ENCODE measurements around the gene RTP5.

The RTP5 gene

DNA sequence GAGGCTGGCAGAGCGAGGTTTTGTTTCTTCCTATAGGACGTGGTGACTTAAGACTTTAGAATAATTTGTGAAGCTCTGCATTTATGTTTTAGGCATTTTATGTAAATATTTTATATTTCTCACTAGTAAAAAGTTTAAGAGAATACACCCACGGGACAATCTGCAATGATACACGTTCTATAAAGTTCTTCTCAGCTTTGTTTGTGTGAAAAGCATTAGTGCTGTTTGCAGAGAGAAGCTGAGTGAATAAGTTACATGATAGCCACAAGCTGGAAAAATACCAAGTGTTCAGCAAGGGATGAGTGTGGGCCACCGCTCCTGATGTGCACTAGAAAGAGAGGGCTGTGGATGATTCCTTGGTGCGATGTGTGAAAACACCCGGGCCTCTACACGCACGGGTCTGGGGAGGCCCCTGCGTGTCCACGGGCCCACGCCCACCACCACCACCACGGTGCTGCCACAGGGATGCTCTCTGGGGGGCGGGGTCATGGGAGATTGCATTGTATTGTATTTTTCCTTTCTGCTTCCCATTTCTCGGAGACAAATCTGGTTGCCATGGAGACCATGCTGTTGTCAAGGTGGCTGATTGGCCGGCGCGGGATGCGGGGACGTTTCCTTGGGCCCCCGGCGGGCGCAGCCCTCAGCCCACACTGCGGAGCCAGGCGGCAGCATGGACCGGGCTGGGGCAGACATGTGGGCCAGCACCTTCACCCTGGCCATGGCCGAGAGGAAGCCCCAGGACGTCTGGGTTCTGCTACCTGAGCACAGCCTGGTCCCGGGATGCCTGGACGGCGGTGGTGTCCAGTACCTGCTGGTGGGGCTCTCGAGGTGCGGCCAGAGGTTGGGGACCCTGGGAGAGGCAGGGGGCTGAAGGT, at the start of gene RTP5:
Gene RTP5, plus strand, starts transcription at position 643 of the 875 bp plus-strand sequence. Its CDS starts 28 bp downstream, at position 671.
- TF ChIP-seq, protein P1, sequence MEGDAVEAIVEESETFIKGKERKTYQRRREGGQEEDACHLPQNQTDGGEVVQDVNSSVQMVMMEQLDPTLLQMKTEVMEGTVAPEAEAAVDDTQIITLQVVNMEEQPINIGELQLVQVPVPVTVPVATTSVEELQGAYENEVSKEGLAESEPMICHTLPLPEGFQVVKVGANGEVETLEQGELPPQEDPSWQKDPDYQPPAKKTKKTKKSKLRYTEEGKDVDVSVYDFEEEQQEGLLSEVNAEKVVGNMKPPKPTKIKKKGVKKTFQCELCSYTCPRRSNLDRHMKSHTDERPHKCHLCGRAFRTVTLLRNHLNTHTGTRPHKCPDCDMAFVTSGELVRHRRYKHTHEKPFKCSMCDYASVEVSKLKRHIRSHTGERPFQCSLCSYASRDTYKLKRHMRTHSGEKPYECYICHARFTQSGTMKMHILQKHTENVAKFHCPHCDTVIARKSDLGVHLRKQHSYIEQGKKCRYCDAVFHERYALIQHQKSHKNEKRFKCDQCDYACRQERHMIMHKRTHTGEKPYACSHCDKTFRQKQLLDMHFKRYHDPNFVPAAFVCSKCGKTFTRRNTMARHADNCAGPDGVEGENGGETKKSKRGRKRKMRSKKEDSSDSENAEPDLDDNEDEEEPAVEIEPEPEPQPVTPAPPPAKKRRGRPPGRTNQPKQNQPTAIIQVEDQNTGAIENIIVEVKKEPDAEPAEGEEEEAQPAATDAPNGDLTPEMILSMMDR (IDR thresholded peaks at IDR 0.05), result no peak

DNA sequence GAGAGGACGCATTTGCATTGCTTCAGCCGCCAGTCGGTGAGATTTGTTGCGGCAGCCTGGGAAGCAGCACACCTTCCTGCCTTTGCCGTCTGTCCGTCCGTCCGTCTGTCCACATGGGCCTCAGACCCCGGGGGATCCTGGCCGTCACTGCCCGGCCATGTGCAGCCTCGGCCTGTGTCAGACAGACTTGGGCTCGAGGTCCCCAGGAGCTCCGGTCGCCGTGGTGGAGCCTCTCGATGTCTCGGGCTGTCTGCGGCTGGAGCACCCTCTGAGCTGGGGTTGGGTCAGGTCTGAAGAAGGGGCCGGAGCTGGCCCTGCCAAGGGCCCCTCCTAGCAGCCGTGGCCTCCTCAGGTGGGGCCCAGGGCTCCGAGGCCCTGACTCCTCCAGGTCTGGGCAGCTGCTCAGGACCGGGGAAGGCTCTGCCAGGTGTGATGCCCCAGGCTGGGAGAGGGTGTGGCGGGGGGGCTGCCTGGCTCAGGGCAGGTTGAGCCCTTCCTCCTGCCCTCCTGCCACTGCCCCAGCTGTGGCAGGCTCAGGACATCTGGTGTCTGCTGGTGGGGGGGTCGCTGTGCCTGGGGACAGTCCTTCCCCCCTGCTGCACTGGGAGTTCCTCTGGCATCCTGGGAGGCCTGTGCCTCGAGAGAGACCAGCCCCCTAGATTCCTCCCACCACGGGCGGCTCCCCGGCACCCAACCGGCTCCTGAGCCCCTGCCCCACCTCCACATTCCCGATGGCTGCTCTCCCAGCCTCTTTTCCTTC, 48.7 kb upstream of the RTP5 start:
- TF ChIP-seq, protein P1 (IDR thresholded peaks at IDR 0.05), result no peak

DNA sequence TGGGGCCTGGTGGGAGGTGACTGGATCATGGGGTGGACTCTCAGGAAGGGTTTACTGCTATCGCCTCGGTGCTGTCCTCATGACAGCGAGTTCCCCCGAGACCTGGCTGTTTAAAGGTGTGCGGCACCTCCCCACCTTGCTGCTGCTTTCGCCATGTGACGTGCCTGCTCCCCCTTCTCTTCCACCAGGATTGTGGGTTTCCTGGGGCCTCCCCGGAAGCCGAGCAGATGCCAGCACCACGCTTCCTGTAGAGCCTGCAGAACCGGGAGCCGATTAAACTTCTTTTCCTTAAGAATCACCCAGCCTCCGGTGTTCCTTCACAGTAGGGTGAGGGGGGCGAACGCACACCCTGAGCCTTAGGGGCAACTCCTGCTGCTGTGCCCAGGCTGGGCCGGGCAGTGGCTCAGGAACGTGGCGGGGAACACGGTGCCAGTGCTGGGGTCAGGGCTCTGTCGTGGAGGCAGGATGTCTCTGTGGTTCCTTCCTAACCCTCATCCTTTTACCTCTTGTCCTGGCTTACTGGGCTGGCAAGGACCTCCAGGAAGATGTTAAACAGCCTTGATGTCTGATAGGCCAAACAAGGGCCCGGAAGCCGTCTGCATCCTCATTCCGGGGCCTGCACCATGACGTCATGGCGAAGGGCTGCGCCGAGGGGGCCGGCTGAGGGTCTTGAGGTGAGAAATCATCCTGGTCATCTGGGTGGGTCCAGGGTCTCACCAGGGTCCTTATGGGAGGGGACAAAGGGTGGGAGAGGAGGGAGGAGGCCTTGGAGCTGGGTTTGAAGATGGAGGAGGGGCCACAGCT, 47.9 kb upstream of the RTP5 start:
- TF ChIP-seq, protein P1 (IDR thresholded peaks at IDR 0.05), result no peak

DNA sequence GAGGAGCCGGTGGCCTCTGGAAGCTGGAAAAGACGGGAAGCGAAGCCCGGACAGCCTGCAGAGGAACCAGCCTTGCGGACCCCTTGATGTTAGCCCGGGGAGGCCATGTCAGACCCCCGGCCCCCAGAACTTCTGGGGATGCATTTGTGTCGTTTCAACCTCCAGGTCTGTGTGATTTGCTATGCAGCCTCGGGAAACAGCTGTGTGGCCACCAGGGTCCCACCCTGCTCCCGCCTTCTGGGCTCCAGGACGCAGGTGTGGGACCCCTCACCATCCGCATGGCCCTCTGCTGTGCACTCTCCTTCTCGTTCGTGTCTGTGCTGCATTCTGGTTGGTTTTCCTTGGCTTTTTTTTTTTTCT, 47.3 kb upstream of the RTP5 start:
- TF ChIP-seq, protein P1 (IDR thresholded peaks at IDR 0.05), result no peak

DNA sequence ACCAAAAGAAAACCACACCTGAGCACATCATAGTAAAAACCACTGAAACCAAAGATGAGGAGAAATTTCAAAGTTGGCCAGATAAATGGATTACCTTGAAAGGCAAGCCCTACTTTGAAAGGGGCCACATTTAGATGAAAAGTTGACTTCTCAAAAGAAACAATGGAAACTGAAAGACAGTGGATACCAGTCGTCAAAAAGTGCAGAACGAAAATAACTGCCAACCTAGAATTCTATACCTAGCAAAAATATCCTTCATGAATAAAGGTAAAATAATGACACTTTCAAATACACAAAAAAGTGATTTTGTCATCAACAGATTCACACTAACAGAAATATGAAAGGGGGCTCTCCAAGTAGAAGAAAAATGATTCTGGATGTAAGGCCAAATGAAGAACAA, 42.1 kb upstream of the RTP5 start:
- TF ChIP-seq, protein P1 (IDR thresholded peaks at IDR 0.05), result no peak

DNA sequence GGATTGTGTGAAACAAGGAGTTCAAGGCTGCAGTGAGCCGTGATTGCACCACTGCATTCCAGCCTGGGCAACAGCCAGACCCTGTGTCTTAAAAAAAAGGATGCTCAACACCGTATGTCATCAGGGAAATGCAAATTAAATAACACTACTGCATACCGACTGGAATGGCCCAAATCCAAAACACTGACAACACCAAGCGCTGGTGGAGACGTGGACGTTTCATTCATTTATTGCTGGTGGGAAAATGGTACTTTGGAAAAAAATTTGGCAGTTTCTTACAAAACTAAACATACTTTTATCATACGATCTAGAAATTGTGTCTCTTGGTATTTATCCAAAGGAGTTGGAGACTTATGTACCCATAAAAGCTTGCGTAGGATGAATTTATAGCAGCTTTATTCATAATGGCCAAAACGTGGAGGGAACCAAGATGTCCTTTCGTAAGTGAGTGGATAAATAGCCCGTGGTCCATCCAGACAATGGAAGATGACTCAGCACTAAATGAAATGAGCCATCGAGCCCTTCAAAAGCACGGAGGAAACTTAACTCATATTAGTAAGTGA, 36.3 kb upstream of the RTP5 start:
- TF ChIP-seq, protein P1 (IDR thresholded peaks at IDR 0.05), result no peak
